ENCODE results near the gene HLA-C.
"Not testable (repeated sequence)": the region's sequence is repeated elsewhere in the genome, so short reads cannot be mapped to it uniquely, and the experiment has no call there.

HLA-C gene

DNA sequence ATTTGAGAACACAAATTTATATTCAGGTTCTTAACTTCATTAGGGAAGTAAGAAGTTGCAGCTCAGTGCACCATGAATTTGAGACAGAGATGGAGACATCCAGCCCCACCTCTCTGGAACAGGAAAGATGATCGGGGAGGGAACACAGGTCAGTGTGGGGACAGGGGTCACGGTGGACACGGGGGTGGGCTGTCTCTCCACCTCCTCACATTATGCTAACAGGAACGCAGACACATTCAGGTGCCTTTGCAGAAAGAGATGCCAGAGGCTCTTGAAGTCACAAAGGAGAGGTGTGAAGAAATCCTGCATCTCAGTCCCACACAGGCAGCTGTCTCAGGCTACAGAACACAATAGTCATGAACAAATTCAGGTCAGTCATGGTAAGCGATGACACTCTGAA is 3.1 kb downstream of the HLA-C start:
- Histone ChIP-seq H3K9me3 (ENCODE audit: insufficient read depth, low read depth, low read length) (no peaks in the 10 kb centered on the region), H3K27ac (ENCODE audit: low read length) (no peak overlapping the region), H3K4me1 (ENCODE audit: insufficient read depth, low read length) (peaks cover 3% of the 10 kb centered on the region; the same call in 1 of the 2 replicates), H3K27me3 (ENCODE audit: insufficient read depth, low read length) (peaks cover 23% of the 10 kb centered on the region), H3K36me3 (ENCODE audit: insufficient read depth, low read depth, low read length) (no peaks in the 10 kb centered on the region), H3K9ac (ENCODE audit: low read depth, low read length) (no peak overlapping the region), H3K4me3 (ENCODE audit: low read length) (no peak overlapping the region)

DNA sequence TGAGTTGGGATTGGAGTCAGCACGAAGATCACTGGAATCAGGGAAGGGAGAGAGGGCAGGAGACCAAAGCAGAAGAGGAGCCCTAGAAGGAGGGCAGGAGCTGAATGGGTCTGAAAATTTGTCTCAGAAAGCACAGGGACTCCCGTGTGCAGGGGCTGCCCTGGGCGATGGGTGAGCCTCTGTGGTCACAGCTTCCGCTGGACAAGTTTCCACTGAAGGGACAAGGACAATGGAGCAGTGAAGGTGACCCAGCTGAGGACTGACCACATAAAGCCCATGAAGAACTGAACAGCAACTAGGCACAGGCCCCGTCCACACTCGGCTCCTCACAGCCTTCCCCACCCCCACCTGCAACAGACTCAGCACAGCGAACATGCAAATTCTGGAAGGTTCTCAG is 3.5 kb downstream of the HLA-C start:
- no peak overlapping the region for H3K4me3 ChIP-seq (ENCODE audit: low read length)
- H3K36me3 ChIP-seq (ENCODE audit: insufficient read depth, low read depth, low read length), result no peaks in the 10 kb centered on the region
- H3K9ac ChIP-seq (ENCODE audit: low read depth, low read length), result no peak overlapping the region
- H3K9me3 ChIP-seq (ENCODE audit: insufficient read depth, low read depth, low read length), result no peaks in the 10 kb centered on the region
- no peak overlapping the region for H3K27ac ChIP-seq (ENCODE audit: low read length)
- H3K4me1 ChIP-seq (ENCODE audit: insufficient read depth, low read length), result peaks cover 3% of the 10 kb centered on the region; the same call in 1 of the 2 replicates
- peaks cover 18% of the 10 kb centered on the region for H3K27me3 ChIP-seq (ENCODE audit: insufficient read depth, low read length)

DNA sequence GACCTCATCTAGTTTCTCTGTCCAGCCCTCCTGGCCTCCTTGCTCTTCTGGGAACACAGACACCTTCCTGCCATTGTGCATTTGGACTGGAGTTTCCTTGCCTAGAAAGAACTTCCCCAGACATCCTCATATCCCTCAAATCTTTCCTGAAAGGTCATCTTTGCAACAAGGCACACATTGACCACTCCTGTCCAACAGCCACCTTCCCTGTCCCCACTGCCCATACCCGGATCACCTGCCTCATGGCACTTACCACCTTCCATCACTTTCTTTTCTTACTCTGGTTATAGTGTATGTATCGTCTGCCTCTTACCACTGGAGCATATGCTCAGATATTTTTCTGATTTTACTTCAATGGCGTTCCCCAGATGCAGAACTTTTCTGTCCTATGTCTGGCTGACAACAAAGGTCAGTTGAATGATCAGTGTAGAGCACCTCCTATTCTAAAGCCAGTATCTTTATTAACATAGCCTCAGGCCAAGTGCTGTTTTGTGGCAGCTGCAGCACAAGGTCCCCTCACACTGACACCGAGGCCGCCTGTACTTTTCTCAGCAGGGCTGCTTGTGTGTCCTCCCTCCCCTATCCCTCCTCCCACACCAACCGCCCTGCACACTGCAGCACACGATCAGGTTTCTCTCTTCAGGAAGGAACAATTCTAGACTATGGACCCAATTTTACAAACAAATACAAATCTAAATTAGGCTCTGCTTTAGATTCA is 4.1 kb downstream of the HLA-C start:
- no peak overlapping the region for H3K4me3 ChIP-seq (ENCODE audit: low read length)
- no peak overlapping the region for H3K27ac ChIP-seq (ENCODE audit: low read length)
- no peak overlapping the region for H3K9ac ChIP-seq (ENCODE audit: low read depth, low read length)
- peaks cover 3% of the 10 kb centered on the region; the same call in 1 of the 2 replicates for H3K9me3 ChIP-seq (ENCODE audit: insufficient read depth, low read depth, low read length)
- no peaks in the 10 kb centered on the region for H3K36me3 ChIP-seq (ENCODE audit: insufficient read depth, low read depth, low read length)
- peaks cover 13% of the 10 kb centered on the region for H3K27me3 ChIP-seq (ENCODE audit: insufficient read depth, low read length)
- peaks cover 3% of the 10 kb centered on the region; the same call in 1 of the 2 replicates for H3K4me1 ChIP-seq (ENCODE audit: insufficient read depth, low read length)

DNA sequence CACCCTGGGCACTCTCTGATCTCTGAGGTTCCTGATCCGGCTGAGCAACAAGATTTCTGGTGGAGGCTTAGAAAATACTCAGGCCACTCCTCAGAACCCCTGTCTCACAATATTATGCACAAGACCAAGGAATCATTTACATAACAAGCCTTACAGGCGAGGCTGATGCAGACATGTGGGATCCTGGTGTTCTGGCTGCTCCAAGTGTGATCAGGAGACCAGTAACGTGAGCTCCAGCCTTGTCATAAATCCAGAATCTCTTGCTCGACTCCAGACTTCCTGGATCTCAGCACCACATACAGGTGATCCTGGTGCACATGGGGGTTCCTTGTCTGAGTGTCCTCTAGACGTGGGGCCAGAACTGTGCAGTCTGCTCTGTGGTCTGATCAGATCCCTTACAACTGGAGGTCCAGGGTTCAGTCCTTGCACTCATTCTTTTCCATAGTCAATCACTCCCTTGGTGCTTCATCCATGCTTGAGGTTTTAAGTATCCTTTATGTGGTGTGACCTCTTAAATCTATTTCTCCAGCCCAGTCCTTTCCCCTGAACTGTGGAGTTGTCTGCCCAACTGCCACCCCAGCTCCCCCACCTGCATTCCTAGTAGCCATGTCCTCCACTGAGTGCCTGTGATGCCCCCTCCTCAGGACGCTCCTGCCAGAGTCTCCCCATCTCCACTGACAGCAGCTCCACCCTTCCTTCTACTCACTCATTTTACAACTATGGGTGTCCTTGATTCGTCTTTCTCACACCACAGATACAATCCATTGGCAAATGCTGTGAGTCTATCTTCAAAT is 5.1 kb downstream of the HLA-C start:
- no peaks in the 10 kb centered on the region for H3K36me3 ChIP-seq (ENCODE audit: insufficient read depth, low read depth, low read length)
- no peak overlapping the region for H3K27ac ChIP-seq (ENCODE audit: low read length)
- peaks cover 8% of the 10 kb centered on the region; the same call in 1 of the 2 replicates for H3K9me3 ChIP-seq (ENCODE audit: insufficient read depth, low read depth, low read length)
- H3K4me1 ChIP-seq (ENCODE audit: insufficient read depth, low read length), result no peaks in the 10 kb centered on the region
- no peak overlapping the region for H3K4me3 ChIP-seq (ENCODE audit: low read length)
- peaks cover 6% of the 10 kb centered on the region for H3K27me3 ChIP-seq (ENCODE audit: insufficient read depth, low read length)
- no peak overlapping the region for H3K9ac ChIP-seq (ENCODE audit: low read depth, low read length)

DNA sequence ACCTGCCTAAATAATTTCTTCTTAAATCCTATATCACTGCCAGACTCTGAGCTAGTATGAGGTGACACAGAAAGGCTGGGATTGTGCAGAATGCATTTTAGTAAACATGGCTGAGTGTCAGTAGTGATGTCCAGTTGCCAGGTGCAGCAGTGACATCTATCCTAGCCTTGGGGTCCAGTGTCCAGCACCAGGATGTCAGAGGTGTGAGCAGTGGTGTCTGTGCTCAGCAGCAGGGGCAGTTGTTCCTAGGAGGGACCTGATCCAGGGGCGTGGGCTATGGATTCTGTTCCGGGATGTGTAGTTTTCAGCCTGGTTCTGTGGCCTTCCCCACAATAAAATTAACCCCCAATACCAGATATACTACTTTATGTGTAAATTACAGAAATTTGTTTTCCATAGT is 6.0 kb downstream of the HLA-C start:
- Histone ChIP-seq H3K36me3 (ENCODE audit: insufficient read depth, low read depth, low read length) (no peaks in the 10 kb centered on the region), H3K27ac (ENCODE audit: low read length) (no peak overlapping the region), H3K9me3 (ENCODE audit: insufficient read depth, low read depth, low read length) (peaks cover 8% of the 10 kb centered on the region; the same call in 1 of the 2 replicates), H3K27me3 (ENCODE audit: insufficient read depth, low read length) (peaks cover 5% of the 10 kb centered on the region), H3K4me1 (ENCODE audit: insufficient read depth, low read length) (no peaks in the 10 kb centered on the region), H3K4me3 (ENCODE audit: low read length) (no peak overlapping the region), H3K9ac (ENCODE audit: low read depth, low read length) (no peak overlapping the region)

DNA sequence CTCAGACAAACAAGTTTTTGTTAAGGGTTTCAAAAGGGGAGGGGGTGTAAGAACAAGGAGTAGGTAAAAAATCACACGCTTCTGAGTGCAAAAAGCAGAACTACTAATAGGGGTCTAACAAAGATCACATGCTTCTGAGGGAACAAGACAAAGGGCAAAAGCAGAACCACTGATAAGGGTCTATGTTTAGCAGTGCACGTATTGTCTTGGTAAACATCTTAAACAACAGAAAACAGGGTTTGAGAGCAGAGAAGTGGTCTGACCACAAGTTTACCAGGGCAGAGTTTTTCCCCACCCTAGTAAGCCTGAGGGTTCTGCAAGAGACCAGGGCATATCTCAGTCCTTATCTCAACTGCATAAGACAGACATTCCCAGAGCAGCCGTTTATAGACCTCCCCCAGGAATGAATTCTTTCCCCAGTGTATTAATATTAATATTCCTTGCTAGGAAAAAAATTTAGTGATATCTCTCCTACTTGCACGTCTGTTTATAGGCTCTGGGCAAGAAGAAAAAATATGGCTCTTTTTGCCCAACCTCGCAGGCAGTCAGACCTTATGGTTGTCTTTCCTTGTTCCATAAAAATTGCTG is 8.5 kb downstream of the HLA-C start:
- not testable (repeated sequence) for H3K36me3 ChIP-seq (ENCODE audit: insufficient read depth, low read depth, low read length); H3K4me1 ChIP-seq (ENCODE audit: insufficient read depth, low read length); H3K27ac ChIP-seq (ENCODE audit: low read length); H3K9ac ChIP-seq (ENCODE audit: low read depth, low read length); H3K4me3 ChIP-seq (ENCODE audit: low read length); H3K9me3 ChIP-seq (ENCODE audit: insufficient read depth, low read depth, low read length); H3K27me3 ChIP-seq (ENCODE audit: insufficient read depth, low read length)

DNA sequence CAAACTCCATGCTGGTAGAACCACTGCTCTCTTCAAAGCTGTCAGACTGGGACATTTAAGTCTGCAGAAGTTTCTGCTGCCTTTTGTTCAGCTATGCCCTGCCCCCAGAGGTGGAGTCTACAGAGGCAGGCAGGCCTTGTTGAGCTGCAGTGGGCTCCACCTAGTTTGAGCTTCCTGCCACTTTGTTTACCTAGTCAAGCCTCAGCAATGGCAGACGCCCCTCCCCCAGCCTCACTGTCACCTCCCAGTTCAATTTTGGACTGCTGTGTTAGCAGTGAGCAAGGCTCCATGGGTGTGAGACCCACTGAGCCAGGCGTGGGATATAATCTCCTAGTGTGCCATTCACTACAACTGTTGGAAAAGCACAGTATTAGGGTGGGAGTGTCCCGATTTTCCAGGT is 11.9 kb downstream of the HLA-C start:
- H3K4me3 ChIP-seq (ENCODE audit: low read length); H3K27ac ChIP-seq (ENCODE audit: low read length); H3K4me1 ChIP-seq (ENCODE audit: insufficient read depth, low read length); H3K9me3 ChIP-seq (ENCODE audit: insufficient read depth, low read depth, low read length); H3K36me3 ChIP-seq (ENCODE audit: insufficient read depth, low read depth, low read length); H3K27me3 ChIP-seq (ENCODE audit: insufficient read depth, low read length); H3K9ac ChIP-seq (ENCODE audit: low read depth, low read length): not testable (repeated sequence)

DNA sequence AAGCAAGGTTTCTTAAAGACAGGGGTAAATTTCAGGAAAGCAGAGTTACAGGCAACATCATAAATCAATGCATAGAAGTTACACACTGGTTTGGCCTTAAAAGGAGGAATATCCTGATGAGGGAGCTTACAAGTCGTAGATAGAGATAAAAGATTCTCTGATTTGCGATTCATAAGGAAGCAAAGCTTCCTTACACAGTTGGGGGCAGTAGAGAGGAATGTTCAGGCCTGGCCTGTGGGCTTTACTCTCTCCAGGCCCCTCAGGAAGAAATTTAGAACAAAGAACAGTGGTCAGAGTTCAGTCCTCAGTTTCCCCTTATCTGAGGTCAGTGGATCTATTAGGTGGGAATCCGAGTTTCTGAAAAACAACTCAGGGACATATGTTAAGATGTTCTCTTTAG is 19.3 kb downstream of the HLA-C start:
- Histone ChIP-seq H3K9me3 (ENCODE audit: insufficient read depth, low read depth, low read length) (no peaks in the 10 kb centered on the region), H3K27ac (ENCODE audit: low read length) (no peak overlapping the region), H3K36me3 (ENCODE audit: insufficient read depth, low read depth, low read length) (no peaks in the 10 kb centered on the region), H3K4me1 (ENCODE audit: insufficient read depth, low read length) (no peaks in the 10 kb centered on the region), H3K9ac (ENCODE audit: low read depth, low read length) (no peak overlapping the region), H3K27me3 (ENCODE audit: insufficient read depth, low read length) (no peaks in the 10 kb centered on the region), H3K4me3 (ENCODE audit: low read length) (no peak overlapping the region)

DNA sequence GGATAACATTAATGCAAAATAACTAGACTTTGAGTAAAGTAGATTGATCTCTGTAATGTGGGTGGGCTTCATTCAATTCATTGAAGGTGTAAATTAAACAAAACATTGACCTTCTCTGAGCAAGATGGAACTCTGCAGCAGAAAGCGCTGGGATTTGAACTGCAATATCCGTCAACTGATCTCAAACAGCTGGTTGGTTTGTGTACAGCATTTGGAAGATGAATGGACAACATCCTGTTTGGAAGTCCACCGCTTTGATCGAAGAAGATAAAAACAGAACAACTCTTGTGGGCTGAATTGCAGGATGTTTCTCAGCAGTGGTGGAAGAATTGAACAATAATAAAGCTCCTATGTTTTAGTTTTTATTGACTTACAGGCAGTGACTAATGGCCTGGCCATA is 20.6 kb downstream of the HLA-C start:
- no peaks in the 10 kb centered on the region for H3K9me3 ChIP-seq (ENCODE audit: insufficient read depth, low read depth, low read length)
- no peaks in the 10 kb centered on the region for H3K36me3 ChIP-seq (ENCODE audit: insufficient read depth, low read depth, low read length)
- peaks cover 8% of the 10 kb centered on the region; the same call in 1 of the 2 replicates for H3K4me1 ChIP-seq (ENCODE audit: insufficient read depth, low read length)
- H3K9ac ChIP-seq (ENCODE audit: low read depth, low read length), result no peak overlapping the region
- no peak overlapping the region for H3K4me3 ChIP-seq (ENCODE audit: low read length)
- H3K27me3 ChIP-seq (ENCODE audit: insufficient read depth, low read length), result no peaks in the 10 kb centered on the region
- no peak overlapping the region for H3K27ac ChIP-seq (ENCODE audit: low read length)

DNA sequence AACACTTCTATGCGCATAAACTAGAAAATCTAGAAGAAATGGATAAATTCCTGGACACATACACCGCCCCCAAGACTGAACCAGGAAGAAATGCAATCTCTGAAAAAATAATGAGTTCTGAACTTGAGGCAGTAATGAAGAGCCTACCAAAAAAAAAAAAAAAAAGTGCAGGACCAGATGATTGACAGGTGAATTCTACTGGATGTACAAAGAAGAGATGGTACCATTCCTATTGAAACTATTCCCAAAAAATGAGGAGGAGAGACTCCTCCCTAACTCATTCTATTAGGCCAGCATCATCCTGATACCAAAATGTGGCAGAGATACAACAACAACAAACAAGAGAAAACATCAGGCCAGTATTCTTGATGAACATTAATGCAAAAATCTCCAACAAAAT is 22.7 kb downstream of the HLA-C start:
- no peaks in the 10 kb centered on the region for H3K36me3 ChIP-seq (ENCODE audit: insufficient read depth, low read depth, low read length)
- H3K27ac ChIP-seq (ENCODE audit: low read length), result no peak overlapping the region
- no peak overlapping the region for H3K4me3 ChIP-seq (ENCODE audit: low read length)
- peaks cover 13% of the 10 kb centered on the region; the same call in 1 of the 2 replicates for H3K4me1 ChIP-seq (ENCODE audit: insufficient read depth, low read length)
- no peak overlapping the region for H3K9ac ChIP-seq (ENCODE audit: low read depth, low read length)
- H3K27me3 ChIP-seq (ENCODE audit: insufficient read depth, low read length), result no peaks in the 10 kb centered on the region
- H3K9me3 ChIP-seq (ENCODE audit: insufficient read depth, low read depth, low read length), result no peaks in the 10 kb centered on the region

DNA sequence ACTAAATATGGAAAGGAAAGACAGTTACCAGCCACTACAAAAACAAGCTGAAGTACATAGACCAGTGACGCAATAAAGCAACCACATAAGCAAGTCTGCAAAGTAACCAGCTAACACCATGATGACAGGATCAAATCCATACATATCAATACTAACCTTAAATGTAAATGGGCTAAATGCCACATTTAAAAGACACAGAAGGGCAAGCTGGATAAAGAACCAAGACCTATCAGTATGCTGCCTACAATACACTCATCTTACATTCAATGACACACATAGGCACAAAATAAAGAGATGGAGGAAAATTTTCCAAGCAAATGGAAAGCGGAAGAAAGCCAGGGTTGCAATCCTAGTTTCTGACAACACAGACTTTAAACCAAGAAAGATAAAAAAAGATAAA is 24.1 kb downstream of the HLA-C start:
- Histone ChIP-seq H3K36me3 (ENCODE audit: insufficient read depth, low read depth, low read length) (no peaks in the 10 kb centered on the region), H3K27me3 (ENCODE audit: insufficient read depth, low read length) (no peaks in the 10 kb centered on the region), H3K9me3 (ENCODE audit: insufficient read depth, low read depth, low read length) (no peaks in the 10 kb centered on the region), H3K4me1 (ENCODE audit: insufficient read depth, low read length) (peaks cover 13% of the 10 kb centered on the region; the same call in 1 of the 2 replicates), H3K9ac (ENCODE audit: low read depth, low read length) (no peak overlapping the region), H3K27ac (ENCODE audit: low read length) (no peak overlapping the region), H3K4me3 (ENCODE audit: low read length) (no peak overlapping the region)
